OCI-LY7 (cell line): ENCODE measurements around the gene HIP1. TPM values are rescaled to one million over a fixed set of nuclear protein-coding genes. Genes with fewer than 3 reads are reported as not detected.

Experiments used
- BruUV-seq: library from RNA; stranded (reverse); fragments of 400-500 nt; replicated peaks from 2 replicates; lab custom pipeline; 2021; lab: Mats Ljungman, UMichigan
- CTCF ChIA-PET: fragments of 300-600 bp; sonication (Branson Sonifier 250); formaldehyde crosslinking; loops from one replicate; lab custom pipeline; 2022; ENCODE audit warnings: antibody characterized with exemption; ENCODE audit not compliant: unreplicated experiment; lab: Charles Lee
- POLR2A ChIA-PET: fragments of 300-600 bp; sonication (Branson Sonifier 250); formaldehyde crosslinking; loops from one replicate; lab custom pipeline; 2022; ENCODE audit warnings: antibody characterized with exemption; lab: Charles Lee
- DNase-seq: peaks from one replicate; pipeline ENCODE4 v3.0.0-alpha.2; 2015; ENCODE audit warnings: low spot score
- H2AFZ ChIP-seq: fragments of 200-600 bp; sonication (generic), shearing (Covaris generic); 2 replicates; pipeline ENCODE4 v1.6.1; 2014; ENCODE audit warnings: mild to moderate bottlenecking, antibody characterized with exemption, low read length, moderate library complexity
- H3K27ac ChIP-seq: fragments of 200-600 bp; sonication (generic); 2 replicates; pipeline ENCODE4 v1.5.1; 2014; ENCODE audit warnings: mixed run types, low read depth, mild to moderate bottlenecking, moderate library complexity, low read length, inconsistent platforms; ENCODE audit not compliant: poor library complexity, severe bottlenecking
- H3K36me3 ChIP-seq: fragments of 200-600 bp; sonication (generic); 2 replicates; pipeline ENCODE4 v1.6.1; 2014; ENCODE audit warnings: mild to moderate bottlenecking, antibody characterized with exemption, low read length, moderate library complexity, mixed read lengths; ENCODE audit not compliant: insufficient read depth
- H3K4me1 ChIP-seq: fragments of 200-600 bp; sonication (generic); 2 replicates; pipeline ENCODE4 v1.5.1; 2014; ENCODE audit warnings: mild to moderate bottlenecking, low read length; ENCODE audit not compliant: insufficient read depth, poor library complexity, severe bottlenecking
- H3K4me2 ChIP-seq: fragments of 200-600 bp; sonication (generic); 2 replicates; pipeline ENCODE4 v1.6.1; 2014; ENCODE audit warnings: mild to moderate bottlenecking, low read length
- H3K4me3 ChIP-seq: fragments of 200-600 bp; sonication (generic); 2 replicates; pipeline ENCODE4 v1.5.1; 2014; ENCODE audit warnings: mild to moderate bottlenecking, low read depth, low read length; ENCODE audit not compliant: poor library complexity, severe bottlenecking
- H3K79me2 ChIP-seq: fragments of 200-600 bp; sonication (generic); 2 replicates; pipeline ENCODE4 v1.6.1; 2016; ENCODE audit warnings: low read depth, mild to moderate bottlenecking, low read length, moderate library complexity, mixed read lengths; ENCODE audit not compliant: insufficient read depth
- H3K9me2 ChIP-seq: fragments of 200-600 bp; sonication (generic); 2 replicates; pipeline ENCODE4 v1.6.1; 2016; ENCODE audit warnings: mild to moderate bottlenecking, low read length, mixed read lengths; ENCODE audit not compliant: insufficient read depth
- H3K9me3 ChIP-seq: fragments of 200-600 bp; sonication (generic); 2 replicates; pipeline ENCODE4 v1.6.1; 2014; ENCODE audit warnings: mild to moderate bottlenecking, mixed run types, low read length, mixed read lengths
- H4K20me1 ChIP-seq: fragments of 200-600 bp; sonication (generic); 2 replicates; pipeline ENCODE4 v1.6.1; 2014; ENCODE audit warnings: mild to moderate bottlenecking, antibody characterized with exemption, low read length, moderate library complexity, mixed read lengths; ENCODE audit not compliant: insufficient read depth
- CTCF ChIP-seq: fragments of 200-600 bp; sonication (generic); conservative IDR thresholded peaks from 2 replicates; pipeline ENCODE4 v1.5.1; 2014; ENCODE audit warnings: mild to moderate bottlenecking, antibody characterized with exemption, low read length, moderate library complexity, mixed read lengths
- EZH2phosphoT487 ChIP-seq: fragments of 200-600 bp; sonication (generic); IDR thresholded peaks from 2 replicates; pipeline ENCODE4 v1.6.1; 2018; ENCODE audit warnings: low read depth, borderline replicate concordance, mild to moderate bottlenecking, mixed run types, antibody characterized with exemption, low read length, moderate library complexity, mixed read lengths
- intact Hi-C: fragments of 100-400 bp; cut with micrococcal nuclease; formaldehyde crosslinking; loops from one replicate; pipeline ENCODE4 v1.10.0; 2022; ENCODE audit not compliant: unreplicated experiment
- total RNA-seq, 2 experiments: library from RNA; depleted of rRNA in 1 of 2; stranded (reverse); fragments of >200 nt in 1 of 2; shearing (Covaris generic) in 1 of 2; gene quantifications; 2 replicates each; pipeline ENCODE4 v1.2.3, GENCODE V29; 2014 to 2022

The HIP1 gene
- total RNA-seq, 2 experiments from 2014 or later, result 15.0 to 27.8 TPM

GRCh38 chr7:75650062-75650461 is 88.7 kb downstream of the HIP1 start:
- TF ChIP-seq CTCF (no peak), EZH2phosphoT487 (no peak)
- 0 out of 2 replicates have a peak overlapping the region, but pooled peaks have one; percentile 19 for H3K4me2 ChIP-seq
- no peak overlapping the region for H3K4me3 ChIP-seq
- intact Hi-C loops, result no loop called here
- H3K9me2 ChIP-seq, result no peaks in the 10 kb centered on the region
- H3K27ac ChIP-seq, result no peak overlapping the region
- no TSS peak for BruUV-seq
- ChIA-PET CTCF (no interaction called here), POLR2A (interaction anchor here (0.6 to 1.1 kb wide), 3 partner anchors 9 to 215 kb away, joined by 3 read pairs; no protein-coding TSS in a partner anchor)
- H3K9me3 ChIP-seq, result no peaks in the 10 kb centered on the region
- peaks cover 16% of the 10 kb centered on the region; the same call in 1 of the 2 replicates for H3K36me3 ChIP-seq
- DNase-seq, result no peak
- no peaks in the 10 kb centered on the region for H3K79me2 ChIP-seq
- H4K20me1 ChIP-seq, result no peaks in the 10 kb centered on the region
- no peak overlapping the region for H2AFZ ChIP-seq
- H3K4me1 ChIP-seq, result peaks cover 15% of the 10 kb centered on the region

GRCh38 chr7:75649462-75649861 is 89.3 kb downstream of the HIP1 start:
- TF ChIP-seq CTCF (no peak), EZH2phosphoT487 (no peak)
- no peak overlapping the region for H3K27ac ChIP-seq
- peaks cover 15% of the 10 kb centered on the region for H3K4me1 ChIP-seq
- H3K9me3 ChIP-seq, result no peaks in the 10 kb centered on the region
- DNase-seq, result no peak
- ChIA-PET CTCF (no interaction called here), POLR2A (interaction anchor here (1.1 kb wide), 1 partner anchor 90 kb away, joined by 3 read pairs; no protein-coding TSS in a partner anchor)
- intact Hi-C loops, result no loop called here
- BruUV-seq, result no TSS peak
- H3K79me2 ChIP-seq, result no peaks in the 10 kb centered on the region
- H3K9me2 ChIP-seq, result no peaks in the 10 kb centered on the region
- no peaks in the 10 kb centered on the region for H4K20me1 ChIP-seq
- H2AFZ ChIP-seq, result no peak overlapping the region
- H3K4me2 ChIP-seq, result no peak overlapping the region; the same call in 1 of the 2 replicates
- H3K36me3 ChIP-seq, result peaks cover 16% of the 10 kb centered on the region; the same call in 1 of the 2 replicates
- H3K4me3 ChIP-seq, result no peak overlapping the region

- intact Hi-C loops, result no loop called here
- CTCF ChIA-PET, result no interaction called here
Observed at GRCh38 chr7:75647709-75648438, 90.9 kb downstream of the HIP1 start.

More at GRCh38 chr7:75647709-75648438, 90.9 kb downstream of the HIP1 start:
- no peaks in the 10 kb centered on the region for H3K79me2 ChIP-seq
- no peak for TF ChIP-seq CTCF
- TF ChIP-seq EZH2phosphoT487, result no peak
- DNase-seq, result no peak
- peaks cover 15% of the 10 kb centered on the region for H3K4me1 ChIP-seq
- H3K27ac ChIP-seq, result no peak overlapping the region
- H3K4me3 ChIP-seq, result no peak overlapping the region
- H3K9me2 ChIP-seq, result no peaks in the 10 kb centered on the region
- POLR2A ChIA-PET, result interaction anchor here (0.7 kb wide), 1 partner anchor 84 kb away, joined by 3 read pairs; no protein-coding TSS in a partner anchor
- H4K20me1 ChIP-seq, result no peaks in the 10 kb centered on the region
- H2AFZ ChIP-seq, result no peak overlapping the region
- H3K4me2 ChIP-seq, result no peak overlapping the region
- no TSS peak for BruUV-seq
- H3K36me3 ChIP-seq, result peaks cover 27% of the 10 kb centered on the region
- peaks cover 12% of the 10 kb centered on the region for H3K9me3 ChIP-seq
